HG03159 (cell line): ENCODE data around the gene PPP2R2B.

Source experiments
- ATAC-seq: cut with Tn5 transposase; IDR thresholded peaks from one replicate; pipeline ENCODE4 v1.9.1; 2021; ENCODE audit warnings: mild to moderate bottlenecking, moderate library complexity; ENCODE audit not compliant: unreplicated experiment

The PPP2R2B gene

GRCh38 chr5:146704949-146705665 lies 173.4 kb downstream of the PPP2R2B start:
- ATAC-seq = no peak

GRCh38 chr5:146703899-146704298 lies 174.7 kb downstream of the PPP2R2B start:
- no peak for ATAC-seq

- ATAC-seq = no peak
Observed at GRCh38 chr5:146703499-146703898, 175.1 kb downstream of the PPP2R2B start.

GRCh38 chr5:146699664-146700418 lies 178.7 kb downstream of the PPP2R2B start:
- ATAC-seq = no peak

- no peak for ATAC-seq
Observed at GRCh38 chr5:146699138-146699537, 179.4 kb downstream of the PPP2R2B start.

- no peak for ATAC-seq
Observed at GRCh38 chr5:146698651-146699050, 179.9 kb downstream of the PPP2R2B start.

- no peak for ATAC-seq
Observed at GRCh38 chr5:146697211-146697610, 181.3 kb downstream of the PPP2R2B start.

GRCh38 chr5:146695646-146696045 lies 182.9 kb downstream of the PPP2R2B start:
- ATAC-seq = no peak

GRCh38 chr5:146690880-146691355 lies 187.6 kb downstream of the PPP2R2B start:
- ATAC-seq = no peak

- ATAC-seq = no peak
Observed at GRCh38 chr5:146687630-146688029, 190.9 kb downstream of the PPP2R2B start.

- no peak for ATAC-seq
Observed at GRCh38 chr5:146683861-146684260, 194.7 kb downstream of the PPP2R2B start.

GRCh38 chr5:146682899-146683532 lies 195.5 kb downstream of the PPP2R2B start:
- ATAC-seq = no peak

- ATAC-seq = no peak
Observed at GRCh38 chr5:146681585-146682105, 196.9 kb downstream of the PPP2R2B start.

- no peak for ATAC-seq
Observed at GRCh38 chr5:146680846-146681584, 197.5 kb downstream of the PPP2R2B start.

- ATAC-seq = peak; percentile 94
Observed at GRCh38 chr5:146675636-146676035, 202.9 kb downstream of the PPP2R2B start.

GRCh38 chr5:146672866-146673265 lies 205.7 kb downstream of the PPP2R2B start:
- no peak for ATAC-seq

- no peak for ATAC-seq
Observed at GRCh38 chr5:146671561-146672295, 206.8 kb downstream of the PPP2R2B start.

- ATAC-seq = no peak
Observed at GRCh38 chr5:146669656-146670055, 208.9 kb downstream of the PPP2R2B start.

GRCh38 chr5:146667633-146668272 lies 210.8 kb downstream of the PPP2R2B start:
- ATAC-seq = no peak

GRCh38 chr5:146662229-146662628 lies 216.3 kb downstream of the PPP2R2B start:
- peak; percentile 65 for ATAC-seq
